GM19043 (cell line): ENCODE measurements around the gene DNAJB4.
"Not testable (repeated sequence)": the region's sequence is repeated elsewhere in the genome, so short reads cannot be mapped to it uniquely, and the experiment has no call there.

Experiments used
- ATAC-seq: cut with Tn5 transposase; IDR thresholded peaks from one replicate; pipeline ENCODE4 v1.9.1; 2021; ENCODE audit warnings: low read depth; ENCODE audit not compliant: unreplicated experiment

DNAJB4 gene

DNA sequence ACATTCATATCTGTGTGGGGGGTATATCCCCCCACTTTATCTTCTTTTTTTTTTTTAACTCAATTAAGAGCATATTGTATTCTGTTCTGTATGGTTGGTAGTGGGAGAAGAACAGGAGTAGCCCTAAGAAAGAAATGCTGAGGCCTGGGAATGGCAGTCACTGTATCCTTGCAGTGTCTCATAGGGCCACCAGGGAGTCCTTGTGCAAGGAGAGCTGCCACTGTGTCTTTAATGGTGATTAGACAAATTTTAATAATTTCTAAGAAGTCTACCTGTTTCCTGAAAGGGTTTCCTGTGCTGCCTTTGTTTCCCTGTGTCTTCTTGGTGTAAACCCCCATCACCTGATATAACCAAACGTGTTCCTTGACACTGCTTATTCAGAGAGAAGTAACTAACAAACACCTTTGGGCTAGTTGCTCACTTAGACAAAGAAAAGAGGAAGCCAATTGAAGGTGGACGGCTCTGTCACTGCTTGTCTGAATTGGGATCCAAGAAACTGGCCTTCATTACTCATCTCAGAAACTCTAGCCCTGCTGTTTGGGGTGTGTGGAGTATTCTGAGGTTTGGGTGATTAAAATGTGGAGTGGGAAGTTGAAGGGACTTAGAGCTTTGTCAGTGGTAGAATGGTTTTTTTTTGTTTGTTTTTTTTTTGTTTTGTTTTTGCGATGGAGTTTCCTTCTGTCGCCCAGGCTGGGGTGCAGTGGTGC lies 56.3 kb downstream of the DNAJB4 start:
- ATAC-seq = peak; percentile 65

DNA sequence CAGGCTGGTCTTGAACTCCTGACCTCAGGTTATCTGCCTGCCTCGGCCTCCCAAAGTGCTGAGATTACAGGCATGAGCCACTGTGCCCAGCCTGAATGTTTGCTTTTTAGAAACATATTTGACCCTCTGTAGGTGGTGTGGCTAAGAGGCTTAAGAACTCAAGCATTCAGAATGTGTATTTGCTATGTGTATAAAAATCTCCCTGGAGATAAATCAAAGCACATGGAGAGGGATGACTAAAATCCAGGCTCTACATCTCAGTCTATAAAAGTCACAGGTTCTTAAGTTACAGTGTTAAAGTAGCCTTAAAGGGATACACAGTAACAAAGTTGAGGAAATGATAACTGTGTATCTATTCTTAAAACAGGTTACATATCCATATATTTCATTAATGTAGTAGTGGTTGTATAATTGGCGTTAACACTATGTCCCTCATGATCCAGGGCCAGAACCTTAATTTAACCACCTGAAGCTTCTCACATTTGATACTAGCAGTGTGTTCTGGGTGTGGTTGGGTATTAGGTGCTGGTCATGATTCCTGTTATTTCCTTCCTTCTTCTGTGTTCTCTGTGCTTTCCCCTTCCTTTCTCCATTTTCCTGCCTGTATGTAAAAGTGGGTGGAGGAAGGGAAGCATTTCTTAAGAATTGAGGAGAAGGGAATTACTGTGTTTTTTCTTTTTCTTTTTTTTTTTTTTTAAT lies 57.2 kb downstream of the DNAJB4 start:
- no peak for ATAC-seq

DNA sequence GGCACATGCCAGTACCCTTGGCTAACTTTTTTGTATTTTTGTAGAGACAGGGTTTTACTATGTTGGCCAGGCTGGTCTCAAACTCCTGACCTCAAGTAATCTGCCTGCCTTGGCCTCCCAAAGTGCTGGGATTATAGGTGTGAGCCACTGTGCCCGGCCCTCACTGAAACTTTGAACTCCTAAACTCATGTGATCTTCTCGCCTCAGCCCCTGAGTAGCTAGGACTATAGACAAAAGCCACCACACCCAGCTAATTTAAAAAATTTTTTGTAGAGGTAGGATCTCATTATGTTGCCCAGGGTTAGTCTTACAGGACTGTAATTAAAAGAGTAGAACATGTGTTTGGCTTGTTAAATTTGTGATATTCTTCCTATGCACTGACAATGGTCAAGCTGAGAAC lies 60.1 kb downstream of the DNAJB4 start:
- not testable (repeated sequence) for ATAC-seq
